HCT116 (cell line): Measurements from ENCODE around the gene FPR3. TPM values are rescaled to one million over a fixed set of nuclear protein-coding genes. Genes with fewer than 3 reads are reported as not detected.

Source experiments
- ATAC-seq: fragments of 200-7000 bp; cut with Tn5 transposase; 2 replicates; pipeline ENCODE4 v1.9.1; 2020; ENCODE audit warnings: mild to moderate bottlenecking, moderate library complexity
- BruUV-seq: library from RNA; stranded (reverse); fragments of 400-500 nt; replicated peaks from 2 replicates; lab custom pipeline; 2021; lab: Mats Ljungman, UMichigan
- CTCF ChIA-PET: fragments of 300-600 bp; sonication (Branson Sonifier 250); formaldehyde crosslinking; loops from one replicate; lab custom pipeline; 2021; ENCODE audit warnings: antibody characterized with exemption; lab: Charles Lee
- POLR2A ChIA-PET: fragments of 300-600, 350-600 bp; sonication (Branson Sonifier 250); formaldehyde crosslinking; loops from one replicate; lab custom pipeline; 2021; ENCODE audit warnings: antibody characterized with exemption; lab: Charles Lee
- RAD21 ChIA-PET, 2 experiments: fragments of 300-600 bp; sonication (Branson Sonifier 250); formaldehyde crosslinking; loops; one replicate each; lab custom pipeline; 2023; ENCODE audit warnings: low total read pairs in 2 of 2; ENCODE audit not compliant: uncharacterized antibody in 2 of 2, unreplicated experiment in 2 of 2, low non-redundant PET in 1 of 2; lab: Charles Lee
- DNase-seq: peaks from one replicate; pipeline ENCODE4 v3.0.0-alpha.2; 2010; ENCODE audit warnings: low read depth, low spot score
- H2AFZ ChIP-seq: fragments of 200-600 bp; shearing (Covaris generic), sonication (generic); 2 replicates; pipeline ENCODE4 v1.6.1; 2017; ENCODE audit warnings: low read depth, mixed run types, mixed read lengths, antibody characterized with exemption, low read length; ENCODE audit not compliant: poor library complexity, severe bottlenecking
- H3K27ac ChIP-seq: 2 replicates; pipeline ENCODE4 v1.5.1; 2012; ENCODE audit warnings: low read depth, low read length
- H3K27me3 ChIP-seq: fragments of 200-600 bp; sonication (generic); 2 replicates; pipeline ENCODE4 v1.6.1; 2016; ENCODE audit warnings: mixed run types, low read length, mixed read lengths; ENCODE audit not compliant: insufficient read depth
- H3K36me3 ChIP-seq, 2 experiments: fragments of 200-500 bp in 1 of 2; fragments of 200-600 bp in 1 of 2; sonication (Bioruptor generic) in 1 of 2; sonication (generic) in 1 of 2; 2 replicates each; pipeline versions ENCODE4 v1.5.1 to v1.6.1; 2014 to 2016; ENCODE audit warnings: low read length in 2 of 2, inconsistent platforms in 1 of 2, mixed read lengths in 1 of 2, mixed run types in 1 of 2; ENCODE audit not compliant: insufficient read depth in 2 of 2, control insufficient read depth in 1 of 2
- H3K4me1 ChIP-seq, 2 experiments: fragments of 200-600 bp in 1 of 2; sonication (generic) in 1 of 2; 2 replicates each; pipeline versions ENCODE4 v1.5.1 to v1.6.1; 2012 to 2017; ENCODE audit warnings: low read length in 2 of 2, inconsistent platforms in 1 of 2, mild to moderate bottlenecking in 1 of 2, mixed read lengths in 1 of 2, mixed run types in 1 of 2, moderate library complexity in 1 of 2; ENCODE audit not compliant: insufficient read depth in 2 of 2, control insufficient read depth in 1 of 2
- H3K4me2 ChIP-seq: fragments of 200-600 bp; sonication (generic); 2 replicates; pipeline ENCODE4 v1.6.1; 2017; ENCODE audit warnings: mixed run types, low read length, mixed read lengths
- H3K4me3 ChIP-seq, 2 experiments: fragments of 200-600 bp in 1 of 2; sonication (generic) in 1 of 2; replicated peaks in 1 of 2; 2 replicates each; pipeline ENCODE4 v1.5.1; 2011 to 2016; ENCODE audit warnings: low read length in 2 of 2, control low read depth in 1 of 2, low read depth in 1 of 2, mild to moderate bottlenecking in 1 of 2, mixed read lengths in 1 of 2, mixed run types in 1 of 2
- H3K79me2 ChIP-seq: fragments of 200-600 bp; sonication (generic); 2 replicates; pipeline ENCODE4 v1.6.1; 2017; ENCODE audit warnings: mild to moderate bottlenecking, mixed run types, low read length, moderate library complexity, mixed read lengths; ENCODE audit not compliant: insufficient read depth
- H3K9ac ChIP-seq: fragments of 200-600 bp; sonication (generic); 2 replicates; pipeline ENCODE4 v1.6.1; 2016; ENCODE audit warnings: low read length, mixed read lengths
- H3K9me2 ChIP-seq: fragments of 200-600 bp; sonication (generic), shearing (Covaris generic); 2 replicates; pipeline ENCODE4 v1.6.1; 2017; ENCODE audit warnings: mixed run types, mild to moderate bottlenecking, moderate library complexity; ENCODE audit not compliant: insufficient read depth
- H3K9me3 ChIP-seq, 2 experiments: fragments of 200-500 bp in 1 of 2; fragments of 200-600 bp in 1 of 2; sonication (Bioruptor generic) in 1 of 2; sonication (generic) in 1 of 2; 2 replicates each; pipeline ENCODE4 v1.6.1; 2014 to 2017; ENCODE audit warnings: low read length in 2 of 2, mixed read lengths in 2 of 2, inconsistent platforms in 1 of 2, low read depth in 1 of 2, mild to moderate bottlenecking in 1 of 2, mixed run types in 1 of 2, moderate library complexity in 1 of 2; ENCODE audit not compliant: control insufficient read depth in 1 of 2, insufficient read depth in 1 of 2
- H4K20me1 ChIP-seq: fragments of 200-600 bp; sonication (generic), shearing (Covaris generic); 2 replicates; pipeline ENCODE4 v1.6.1; 2017; ENCODE audit warnings: mixed run types, mild to moderate bottlenecking, moderate library complexity; ENCODE audit not compliant: insufficient read depth
- ATF3 ChIP-seq: IDR thresholded peaks from 2 replicates; pipeline ENCODE4 v1.6.1; 2012
- CBX3 ChIP-seq: IDR thresholded peaks from 2 replicates; pipeline ENCODE4 v1.6.1; 2012; ENCODE audit warnings: low read depth
- EGR1 ChIP-seq: IDR thresholded peaks from 2 replicates; pipeline ENCODE4 v1.6.1; 2012; ENCODE audit warnings: low read depth
- EZH2 ChIP-seq: fragments of 200-600 bp; sonication (generic); IDR thresholded peaks from 2 replicates; pipeline ENCODE4 v1.6.1; 2017; ENCODE audit warnings: antibody characterized with exemption, mixed run types
- EZH2phosphoT487 ChIP-seq: fragments of 200-600 bp; IDR thresholded peaks from 2 replicates; pipeline ENCODE4 v1.6.1; 2018; ENCODE audit warnings: antibody characterized with exemption, borderline replicate concordance
- FOSL1 ChIP-seq: IDR thresholded peaks from 2 replicates; pipeline ENCODE4 v1.6.1; 2012; ENCODE audit warnings: low read depth
- POLR2A ChIP-seq: IDR thresholded peaks from 2 replicates; pipeline ENCODE4 v1.7.0; 2011; ENCODE audit warnings: borderline replicate concordance; ENCODE audit not compliant: insufficient read depth, insufficient read length; ENCODE audit errors: extremely low read depth
- POLR2AphosphoS5 ChIP-seq: IDR thresholded peaks from 2 replicates; pipeline ENCODE4 v1.6.1; 2011; ENCODE audit warnings: mild to moderate bottlenecking, low read depth, low read length, moderate library complexity
- SP1 ChIP-seq: IDR thresholded peaks from 2 replicates; pipeline ENCODE4 v1.6.1; 2012; ENCODE audit warnings: low read depth
- SRF ChIP-seq: IDR thresholded peaks from 2 replicates; pipeline ENCODE4 v1.6.1; 2012; ENCODE audit warnings: low read depth
- TCF7L2 ChIP-seq: IDR thresholded peaks from 2 replicates; pipeline ENCODE4 v1.7.0; 2011; ENCODE audit warnings: borderline replicate concordance, inconsistent platforms; ENCODE audit not compliant: insufficient read depth, insufficient read length; ENCODE audit errors: extremely low read depth
- YY1 ChIP-seq: IDR thresholded peaks from 2 replicates; pipeline ENCODE4 v1.6.1; 2011; ENCODE audit warnings: low read length, low read depth, moderate library complexity, mild to moderate bottlenecking; ENCODE audit not compliant: insufficient replicate concordance; ENCODE audit errors: extremely low read depth
- ZFX ChIP-seq: fragments of 450-650 bp; IDR thresholded peaks from 2 replicates; pipeline ENCODE4 v1.6.1; 2017
- intact Hi-C: fragments of 100-400 bp; cut with micrococcal nuclease; formaldehyde crosslinking; loops from 2 replicates; pipeline ENCODE4 v1.10.0; 2022
- total RNA-seq: library from RNA; stranded (reverse); gene quantifications from one replicate; pipeline ENCODE4 v1.2.1, GENCODE V29; 2021; ENCODE audit not compliant: unreplicated experiment
- TF ChIP-seq, protein P1 (sequence below), 3 experiments: fragments of 200-600 bp in 1 of 3; sonication (generic) in 1 of 3; IDR thresholded peaks in 2 of 3; conservative IDR thresholded peaks in 1 of 3; 2 replicates each; pipeline ENCODE4 v1.5.1; 2012 to 2017; ENCODE audit warnings: low read depth in 2 of 3, low read length in 2 of 3, antibody characterized with exemption in 1 of 3, borderline replicate concordance in 1 of 3, control low read depth in 1 of 3, mild to moderate bottlenecking in 1 of 3, mixed read lengths in 1 of 3, mixed run types in 1 of 3, moderate library complexity in 1 of 3; ENCODE audit not compliant: insufficient read depth in 1 of 3
- TF ChIP-seq, protein P2 (sequence below): IDR thresholded peaks from 2 replicates; pipeline ENCODE4 v1.6.1; 2012; ENCODE audit warnings: low read depth

FPR3 gene
- total RNA-seq, 1 experiment from 2014 or later = not detected

DNA sequence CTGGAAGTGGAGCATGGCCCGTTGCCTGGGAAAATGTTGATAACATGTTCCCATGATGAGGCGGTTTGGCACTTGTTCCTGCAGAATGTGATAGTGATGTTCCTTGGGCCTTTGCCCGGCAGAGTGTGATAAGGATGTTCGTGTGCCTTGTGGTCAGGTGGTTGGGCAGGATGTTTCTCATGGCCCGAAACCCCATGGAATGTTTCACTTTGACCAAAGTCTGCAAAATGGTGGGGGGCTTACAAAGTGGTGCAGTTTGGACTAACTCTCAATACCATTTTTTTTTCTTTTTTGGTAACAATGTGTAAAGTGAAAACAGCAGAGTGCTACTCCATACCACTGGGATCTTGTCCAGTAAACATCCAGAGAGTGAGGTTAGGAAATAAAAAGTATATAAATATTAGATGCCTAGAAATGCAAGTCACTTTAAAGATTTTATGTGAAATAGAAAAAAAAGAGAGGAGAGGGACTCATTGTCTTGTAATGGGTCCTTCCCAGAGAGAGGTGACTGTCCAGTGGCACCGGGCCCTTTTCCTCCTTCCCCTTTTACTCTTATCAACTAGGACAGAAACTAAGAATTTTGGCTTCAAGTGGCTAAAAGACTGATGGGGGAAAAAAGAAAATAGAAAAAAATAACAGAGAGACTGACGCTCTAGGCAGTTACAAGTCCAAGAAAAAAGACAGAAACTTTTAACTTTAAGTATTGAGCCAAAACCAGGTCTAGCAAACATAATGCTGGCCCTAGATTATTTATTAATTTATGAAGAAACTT lies 5.7 kb downstream of the FPR3 start:
- H3K79me2 ChIP-seq = no peaks in the 10 kb centered on the region
- no peak for ATAC-seq
- no TSS peak for BruUV-seq
- intact Hi-C loops = no loop called here
- TF ChIP-seq POLR2A (no peak), POLR2AphosphoS5 (no peak), EGR1 (no peak), ZFX (no peak), ATF3 (no peak), SRF (no peak), YY1 (no peak), SP1 (no peak), CBX3 (no peak), TCF7L2 (no peak), FOSL1 (no peak), EZH2phosphoT487 (no peak), EZH2 (no peak)
- TF ChIP-seq, protein P1, sequence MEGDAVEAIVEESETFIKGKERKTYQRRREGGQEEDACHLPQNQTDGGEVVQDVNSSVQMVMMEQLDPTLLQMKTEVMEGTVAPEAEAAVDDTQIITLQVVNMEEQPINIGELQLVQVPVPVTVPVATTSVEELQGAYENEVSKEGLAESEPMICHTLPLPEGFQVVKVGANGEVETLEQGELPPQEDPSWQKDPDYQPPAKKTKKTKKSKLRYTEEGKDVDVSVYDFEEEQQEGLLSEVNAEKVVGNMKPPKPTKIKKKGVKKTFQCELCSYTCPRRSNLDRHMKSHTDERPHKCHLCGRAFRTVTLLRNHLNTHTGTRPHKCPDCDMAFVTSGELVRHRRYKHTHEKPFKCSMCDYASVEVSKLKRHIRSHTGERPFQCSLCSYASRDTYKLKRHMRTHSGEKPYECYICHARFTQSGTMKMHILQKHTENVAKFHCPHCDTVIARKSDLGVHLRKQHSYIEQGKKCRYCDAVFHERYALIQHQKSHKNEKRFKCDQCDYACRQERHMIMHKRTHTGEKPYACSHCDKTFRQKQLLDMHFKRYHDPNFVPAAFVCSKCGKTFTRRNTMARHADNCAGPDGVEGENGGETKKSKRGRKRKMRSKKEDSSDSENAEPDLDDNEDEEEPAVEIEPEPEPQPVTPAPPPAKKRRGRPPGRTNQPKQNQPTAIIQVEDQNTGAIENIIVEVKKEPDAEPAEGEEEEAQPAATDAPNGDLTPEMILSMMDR (IDR thresholded peaks at IDR 0.05 in 2 of 3, conservative IDR thresholded peaks at IDR 0.05 in 1 of 3; ENCODE audit: borderline replicate concordance in 1 of 3, insufficient read depth in 1 of 3, low read depth in 2 of 3, low read length in 2 of 3) = no peak
- TF ChIP-seq, protein P2, sequence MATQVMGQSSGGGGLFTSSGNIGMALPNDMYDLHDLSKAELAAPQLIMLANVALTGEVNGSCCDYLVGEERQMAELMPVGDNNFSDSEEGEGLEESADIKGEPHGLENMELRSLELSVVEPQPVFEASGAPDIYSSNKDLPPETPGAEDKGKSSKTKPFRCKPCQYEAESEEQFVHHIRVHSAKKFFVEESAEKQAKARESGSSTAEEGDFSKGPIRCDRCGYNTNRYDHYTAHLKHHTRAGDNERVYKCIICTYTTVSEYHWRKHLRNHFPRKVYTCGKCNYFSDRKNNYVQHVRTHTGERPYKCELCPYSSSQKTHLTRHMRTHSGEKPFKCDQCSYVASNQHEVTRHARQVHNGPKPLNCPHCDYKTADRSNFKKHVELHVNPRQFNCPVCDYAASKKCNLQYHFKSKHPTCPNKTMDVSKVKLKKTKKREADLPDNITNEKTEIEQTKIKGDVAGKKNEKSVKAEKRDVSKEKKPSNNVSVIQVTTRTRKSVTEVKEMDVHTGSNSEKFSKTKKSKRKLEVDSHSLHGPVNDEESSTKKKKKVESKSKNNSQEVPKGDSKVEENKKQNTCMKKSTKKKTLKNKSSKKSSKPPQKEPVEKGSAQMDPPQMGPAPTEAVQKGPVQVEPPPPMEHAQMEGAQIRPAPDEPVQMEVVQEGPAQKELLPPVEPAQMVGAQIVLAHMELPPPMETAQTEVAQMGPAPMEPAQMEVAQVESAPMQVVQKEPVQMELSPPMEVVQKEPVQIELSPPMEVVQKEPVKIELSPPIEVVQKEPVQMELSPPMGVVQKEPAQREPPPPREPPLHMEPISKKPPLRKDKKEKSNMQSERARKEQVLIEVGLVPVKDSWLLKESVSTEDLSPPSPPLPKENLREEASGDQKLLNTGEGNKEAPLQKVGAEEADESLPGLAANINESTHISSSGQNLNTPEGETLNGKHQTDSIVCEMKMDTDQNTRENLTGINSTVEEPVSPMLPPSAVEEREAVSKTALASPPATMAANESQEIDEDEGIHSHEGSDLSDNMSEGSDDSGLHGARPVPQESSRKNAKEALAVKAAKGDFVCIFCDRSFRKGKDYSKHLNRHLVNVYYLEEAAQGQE = no peak
- TF ChIP-seq, all 23 proteins: peak for 0
- H3K9ac ChIP-seq = no peak overlapping the region
- no peaks in the 10 kb centered on the region for H3K27me3 ChIP-seq
- no peak overlapping the region for H3K4me3 ChIP-seq
- POLR2A ChIA-PET = no interaction called here
- CTCF ChIA-PET = no interaction called here
- no peak overlapping the region for H2AFZ ChIP-seq
- H3K36me3 ChIP-seq = no peaks in the 10 kb centered on the region
- peaks cover 0 to 7% of the 10 kb centered on the region in 2 experiments; a peak in 1 of 4 replicates for H3K4me1 ChIP-seq
- no peaks in the 10 kb centered on the region; a peak in 2 of 4 replicates for H3K9me3 ChIP-seq
- no peak overlapping the region for H3K4me2 ChIP-seq
- RAD21 ChIA-PET = no interaction called here
- no peaks in the 10 kb centered on the region for H4K20me1 ChIP-seq
- H3K9me2 ChIP-seq = no peaks in the 10 kb centered on the region
- H3K27ac ChIP-seq = no peak overlapping the region
- DNase-seq = no peak
